ENCODE measurements around the gene PKP1.

PKP1 gene

GRCh38 chr1:201377611-201378092, 94.3 kb downstream of the PKP1 start, which contains the start of gene TNNT2 (continued):
- TF ChIP-seq RBAK (tag by site-specific recombination; IDR thresholded peaks at IDR 0.05) (no peak), BCL6B (tag by site-specific recombination; IDR thresholded peaks at IDR 0.05) (no peak), SP3 (tag by site-specific recombination; IDR thresholded peaks at IDR 0.05) (no peak), ZNF830 (tag by site-specific recombination; IDR thresholded peaks at IDR 0.05; ENCODE audit: low read depth) (no peak), KLF7 (tag by site-specific recombination; IDR thresholded peaks at IDR 0.05; ENCODE audit: borderline replicate concordance) (no peak), ZNF704 (tag by site-specific recombination; IDR thresholded peaks at IDR 0.05) (no peak), ZNF416 (tag by site-specific recombination; IDR thresholded peaks at IDR 0.05) (no peak), ZNF138 (tag by site-specific recombination; IDR thresholded peaks at IDR 0.05; ENCODE audit: borderline replicate concordance) (no peak), ZNF366 (tag by site-specific recombination; conservative IDR thresholded peaks at IDR 0.05) (no peak), SETDB1 (IDR thresholded peaks at IDR 0.05; ENCODE audit: insufficient read length, low read length) (no peak)

GRCh38 chr1:201378804-201379203, 95.5 kb downstream of the PKP1 start:
- no peaks in the 10 kb centered on the region for H3K4me1 ChIP-seq (ENCODE audit: control insufficient read depth, insufficient read depth, low read length)
- no peaks in the 10 kb centered on the region for H3K36me3 ChIP-seq (ENCODE audit: control insufficient read depth in 2 of 2, insufficient read depth in 1 of 2, low read length in 2 of 2)
- H3K27ac ChIP-seq (ENCODE audit: extremely low read depth, low read depth, low read length) = no peak overlapping the region
- POLR2A ChIA-PET = no interaction called here
- TF ChIP-seq ATF2 (tag by site-specific recombination; IDR thresholded peaks at IDR 0.05; ENCODE audit: low read depth) (no peak), ZBTB26 (tag by site-specific recombination; optimal IDR thresholded peaks at IDR 0.05) (no peak), ZNF121 (tag by site-specific recombination; IDR thresholded peaks at IDR 0.05) (no peak), ZNF391 (tag by site-specific recombination; IDR thresholded peaks at IDR 0.05; ENCODE audit: borderline replicate concordance, low read depth) (no peak), ZNF175 (tag by site-specific recombination; IDR thresholded peaks at IDR 0.05) (no peak), ZNF473 (tag by site-specific recombination; IDR thresholded peaks at IDR 0.05) (no peak), GLIS1 (tag by site-specific recombination; IDR thresholded peaks at IDR 0.05) (no peak), ZNF214 (tag by site-specific recombination; IDR thresholded peaks at IDR 0.05; ENCODE audit: borderline replicate concordance) (no peak), ZNF202 (tag by site-specific recombination; IDR thresholded peaks at IDR 0.05; ENCODE audit: borderline replicate concordance) (no peak), ZNF157 (tag by site-specific recombination; IDR thresholded peaks at IDR 0.05) (no peak), MZF1 (tag by site-specific recombination; IDR thresholded peaks at IDR 0.05; ENCODE audit: borderline replicate concordance) (no peak), ZNF530 (tag by site-specific recombination; IDR thresholded peaks at IDR 0.05; ENCODE audit: low read depth) (no peak), PBX3 (CRISPR knock-in tag; IDR thresholded peaks at IDR 0.05) (no peak), KLF16 (tag by site-specific recombination; IDR thresholded peaks at IDR 0.05) (no peak), HOXA7 (CRISPR knock-in tag; IDR thresholded peaks at IDR 0.05; ENCODE audit: borderline replicate concordance) (no peak), ZBTB1 (tag by site-specific recombination; IDR thresholded peaks at IDR 0.05) (no peak), ZNF140 (tag by site-specific recombination; IDR thresholded peaks at IDR 0.05) (no peak), ZNF155 (tag by site-specific recombination; IDR thresholded peaks at IDR 0.05) (no peak), ZNF292 (tag by site-specific recombination; IDR thresholded peaks at IDR 0.05; ENCODE audit: borderline replicate concordance, low read depth) (no peak)
- CTCF ChIA-PET = interaction anchor here (0.7 to 2.3 kb wide), 2 partner anchors 17 to 1401 kb away, joined by 3 to 9 read pairs; no protein-coding TSS in a partner anchor
- no peak overlapping the region for H3K4me3 ChIP-seq (ENCODE audit: low read depth, low read length)
- no peaks in the 10 kb centered on the region for H3K9me3 ChIP-seq (ENCODE audit: control insufficient read depth, insufficient read depth, low read depth, low read length)

Data from HEK293 (cell line).